ENCODE results near the gene DNM3. TPM values are rescaled to one million over a fixed set of nuclear protein-coding genes. Genes with fewer than 3 reads are reported as not detected.

The DNM3 gene
- total RNA-seq, 3 donors from 2014 or later (not counting 1 experiment from before 2014, with no cell fraction given), result 2.5 to 3.3 (median 2.8) TPM

DNA sequence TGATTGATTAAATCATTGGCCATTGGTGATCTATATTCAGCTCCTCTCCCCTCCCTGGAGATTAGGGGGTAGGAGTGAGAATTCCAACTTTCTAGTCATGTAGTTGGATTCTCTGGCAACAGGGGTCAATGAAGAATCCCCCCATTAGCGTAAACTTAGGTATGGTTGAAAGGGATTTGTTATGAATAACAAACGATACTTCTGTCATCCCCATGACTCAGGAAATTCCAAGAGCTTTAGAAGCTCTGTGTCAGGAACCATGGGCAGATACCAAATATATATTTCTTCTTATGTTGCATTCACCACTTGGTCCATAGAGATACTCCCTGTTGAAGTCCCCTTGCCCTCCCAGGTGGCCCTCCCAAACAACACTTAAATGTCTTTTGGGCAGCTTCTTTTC, 124.5 kb downstream of the DNM3 start:
- 90% methylated on average over 2 of the region's 2 CpGs for WGBS (ENCODE audit: insufficient coverage)
- TF ChIP-seq, protein P1, sequence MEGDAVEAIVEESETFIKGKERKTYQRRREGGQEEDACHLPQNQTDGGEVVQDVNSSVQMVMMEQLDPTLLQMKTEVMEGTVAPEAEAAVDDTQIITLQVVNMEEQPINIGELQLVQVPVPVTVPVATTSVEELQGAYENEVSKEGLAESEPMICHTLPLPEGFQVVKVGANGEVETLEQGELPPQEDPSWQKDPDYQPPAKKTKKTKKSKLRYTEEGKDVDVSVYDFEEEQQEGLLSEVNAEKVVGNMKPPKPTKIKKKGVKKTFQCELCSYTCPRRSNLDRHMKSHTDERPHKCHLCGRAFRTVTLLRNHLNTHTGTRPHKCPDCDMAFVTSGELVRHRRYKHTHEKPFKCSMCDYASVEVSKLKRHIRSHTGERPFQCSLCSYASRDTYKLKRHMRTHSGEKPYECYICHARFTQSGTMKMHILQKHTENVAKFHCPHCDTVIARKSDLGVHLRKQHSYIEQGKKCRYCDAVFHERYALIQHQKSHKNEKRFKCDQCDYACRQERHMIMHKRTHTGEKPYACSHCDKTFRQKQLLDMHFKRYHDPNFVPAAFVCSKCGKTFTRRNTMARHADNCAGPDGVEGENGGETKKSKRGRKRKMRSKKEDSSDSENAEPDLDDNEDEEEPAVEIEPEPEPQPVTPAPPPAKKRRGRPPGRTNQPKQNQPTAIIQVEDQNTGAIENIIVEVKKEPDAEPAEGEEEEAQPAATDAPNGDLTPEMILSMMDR (IDR thresholded peaks at IDR 0.05), result no peak
- H3K4me3 Mint-ChIP-seq, result no peak overlapping the region
- no peak for DNase-seq
- intact Hi-C loops (cut with micrococcal nuclease), result no loop called here
- no peaks in the 10 kb centered on the region for H3K36me3 ChIP-seq (ENCODE audit: control insufficient read depth, insufficient read depth, low read length)
- no peak overlapping the region for H3K4me3 ChIP-seq (ENCODE audit: low read length)
- no peaks in the 10 kb centered on the region for H3K4me1 ChIP-seq (ENCODE audit: control insufficient read depth, insufficient read depth, low read length)
- no peak for ATAC-seq
- no peaks in the 10 kb centered on the region for H3K4me1 Mint-ChIP-seq
- no peaks in the 10 kb centered on the region for H3K9me3 Mint-ChIP-seq
- H3K9me3 ChIP-seq (ENCODE audit: control insufficient read depth, insufficient read depth, low read length), result no peaks in the 10 kb centered on the region
- no peak overlapping the region for H3K27ac ChIP-seq (ENCODE audit: low read length)
- no peak overlapping the region for H3K27ac Mint-ChIP-seq
- no peaks in the 10 kb centered on the region for H3K36me3 Mint-ChIP-seq
- H3K27me3 Mint-ChIP-seq (ENCODE audit: low read depth in 2 of 2), result peaks cover under 1 to 2% of the 10 kb centered on the region in 2 donors
- no peaks in the 10 kb centered on the region for H3K27me3 ChIP-seq (ENCODE audit: control insufficient read depth, insufficient read depth, low read length)

DNA sequence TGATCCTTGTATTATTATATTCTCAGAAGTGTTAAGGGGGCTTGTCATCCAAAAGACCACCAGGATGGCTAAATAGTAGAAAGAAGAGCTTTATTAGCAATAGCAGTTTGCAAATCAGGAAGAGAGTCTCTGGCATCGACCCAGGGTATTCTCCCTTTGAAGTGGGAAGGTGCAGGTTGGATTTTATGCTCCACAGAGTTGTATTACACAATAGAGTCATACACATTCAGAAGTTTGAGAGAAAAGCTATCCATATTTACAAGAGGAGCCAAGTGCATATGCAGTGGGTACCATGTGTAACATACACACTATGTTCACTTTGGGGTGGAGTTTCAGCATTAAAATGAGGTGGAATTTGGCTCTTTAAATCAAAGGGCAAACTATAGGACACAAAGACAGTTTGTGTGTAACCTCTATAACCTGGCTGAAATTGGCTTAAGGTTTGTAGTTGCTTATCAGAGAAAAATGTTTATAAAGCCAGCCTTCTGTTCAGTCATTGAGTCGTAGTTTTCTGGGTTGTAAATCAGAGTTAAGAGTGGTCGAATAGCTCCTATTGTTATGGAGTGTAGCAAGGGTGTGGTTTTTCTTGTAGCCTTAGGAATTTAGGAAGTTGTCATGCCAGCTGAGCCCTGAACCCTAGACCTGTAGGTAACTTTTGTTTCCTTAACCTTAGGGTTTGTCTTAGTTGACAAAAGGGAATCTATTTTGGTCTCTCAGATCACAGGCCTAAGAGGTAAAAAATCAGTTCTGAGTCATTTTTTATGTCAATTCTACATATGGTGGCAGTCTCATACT, 125.3 kb downstream of the DNM3 start:
- Histone ChIP-seq H3K4me3 (ENCODE audit: low read length) (no peak overlapping the region), H3K27me3 (ENCODE audit: control insufficient read depth, insufficient read depth, low read length) (no peaks in the 10 kb centered on the region), H3K4me1 (ENCODE audit: control insufficient read depth, insufficient read depth, low read length) (no peaks in the 10 kb centered on the region), H3K9me3 (ENCODE audit: control insufficient read depth, insufficient read depth, low read length) (no peaks in the 10 kb centered on the region), H3K36me3 (ENCODE audit: control insufficient read depth, insufficient read depth, low read length) (no peaks in the 10 kb centered on the region), H3K27ac (ENCODE audit: low read length) (no peak overlapping the region)
- Mint-ChIP-seq H3K27ac (no peak overlapping the region), H3K4me1 (no peaks in the 10 kb centered on the region), H3K27me3 (ENCODE audit: low read depth in 2 of 2) (peaks cover 5 to 7% of the 10 kb centered on the region in 2 donors), H3K9me3 (no peaks in the 10 kb centered on the region), H3K36me3 (no peaks in the 10 kb centered on the region), H3K4me3 (no peak overlapping the region)
- intact Hi-C loops (cut with micrococcal nuclease), result no loop called here
- TF ChIP-seq, protein P1 (IDR thresholded peaks at IDR 0.05), result no peak
- ATAC-seq (no peak), DNase-seq (no peak)
- WGBS (ENCODE audit: insufficient coverage), result 78% methylated on average over 3 of the region's 3 CpGs

DNA sequence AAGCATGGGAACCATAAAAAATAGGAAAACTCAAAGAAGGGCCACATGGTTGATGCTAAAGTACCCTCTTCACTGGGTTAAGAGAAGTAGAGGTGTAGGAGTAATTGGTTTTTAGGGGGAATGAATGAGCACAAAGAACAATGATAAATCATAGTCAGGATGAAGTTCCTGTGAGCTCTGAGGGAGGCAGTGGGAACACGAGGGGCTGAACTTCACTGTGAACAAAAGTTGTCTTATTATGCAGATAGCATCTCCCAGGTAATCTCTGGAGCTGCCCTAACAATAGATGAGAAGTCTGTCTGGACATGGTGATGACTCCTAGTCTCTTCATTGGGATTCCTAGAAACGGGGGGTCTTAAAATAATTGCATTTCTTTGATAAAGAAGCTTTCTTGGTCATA, 127.9 kb downstream of the DNM3 start:
- Histone ChIP-seq H3K4me3 (ENCODE audit: low read length) (no peak overlapping the region), H3K27me3 (ENCODE audit: control insufficient read depth, insufficient read depth, low read length) (peaks cover 2% of the 10 kb centered on the region), H3K27ac (ENCODE audit: low read length) (no peak overlapping the region), H3K9me3 (ENCODE audit: control insufficient read depth, insufficient read depth, low read length) (no peaks in the 10 kb centered on the region), H3K36me3 (ENCODE audit: control insufficient read depth, insufficient read depth, low read length) (no peaks in the 10 kb centered on the region), H3K4me1 (ENCODE audit: control insufficient read depth, insufficient read depth, low read length) (no peaks in the 10 kb centered on the region)
- Mint-ChIP-seq H3K4me1 (no peaks in the 10 kb centered on the region), H3K4me3 (no peak overlapping the region), H3K27me3 (ENCODE audit: low read depth in 2 of 2) (peaks cover 10 to 22% of the 10 kb centered on the region in 2 donors), H3K36me3 (no peaks in the 10 kb centered on the region), H3K27ac (no peak overlapping the region), H3K9me3 (no peaks in the 10 kb centered on the region)
- TF ChIP-seq, protein P1 (IDR thresholded peaks at IDR 0.05), result no peak
- 23% methylated on average over 2 of the region's 2 CpGs for WGBS (ENCODE audit: insufficient coverage)
- intact Hi-C loops (cut with micrococcal nuclease), result no loop called here
- no peak for DNase-seq
- ATAC-seq, result no peak

GRCh38 chr1:171969813-171970212, 128.5 kb downstream of the DNM3 start:
- Histone ChIP-seq H3K36me3 (ENCODE audit: control insufficient read depth, insufficient read depth, low read length) (no peaks in the 10 kb centered on the region), H3K4me1 (ENCODE audit: control insufficient read depth, insufficient read depth, low read length) (no peaks in the 10 kb centered on the region), H3K9me3 (ENCODE audit: control insufficient read depth, insufficient read depth, low read length) (no peaks in the 10 kb centered on the region), H3K4me3 (ENCODE audit: low read length) (no peak overlapping the region), H3K27ac (ENCODE audit: low read length) (no peak overlapping the region), H3K27me3 (ENCODE audit: control insufficient read depth, insufficient read depth, low read length) (peaks cover 2% of the 10 kb centered on the region)
- no peak overlapping the region for H3K4me3 Mint-ChIP-seq
- no peaks in the 10 kb centered on the region for H3K9me3 Mint-ChIP-seq
- peaks cover 10 to 22% of the 10 kb centered on the region in 2 donors for H3K27me3 Mint-ChIP-seq (ENCODE audit: low read depth in 2 of 2)
- H3K36me3 Mint-ChIP-seq, result no peaks in the 10 kb centered on the region
- 60% methylated on average over 1 of the region's 3 CpGs for WGBS (ENCODE audit: insufficient coverage)
- DNase-seq (no peak), ATAC-seq (no peak)
- H3K4me1 Mint-ChIP-seq, result no peaks in the 10 kb centered on the region
- H3K27ac Mint-ChIP-seq, result no peak overlapping the region
- intact Hi-C loops (cut with micrococcal nuclease), result no loop called here
- TF ChIP-seq, protein P1 (IDR thresholded peaks at IDR 0.05), result no peak
